HEK293T (cell line): ENCODE measurements around the gene GPD1L.
A peak's percentile ranks its signal among the peaks of the same experiment; 100 is the strongest.

Source experiments
- CTCF ChIA-PET: fragments of 350-600 bp; formaldehyde crosslinking; extraction: SDS; loops from one replicate; lab custom pipeline; 2021; ENCODE audit warnings: antibody characterized with exemption, inconsistent platforms; lab: Yijun Ruan, JAX
- POLR2A ChIA-PET: fragments of 350-600 bp; formaldehyde crosslinking; extraction: SDS; loops from one replicate; lab custom pipeline; 2020; ENCODE audit warnings: antibody characterized with exemption, inconsistent platforms; lab: Yijun Ruan, JAX
- DNase-seq: peaks from one replicate; pipeline ENCODE4 v3.0.0; 2012; ENCODE audit warnings: mixed read lengths; ENCODE audit errors: extremely low spot score
- ARNT ChIP-seq: fragments of 450-650 bp; IDR thresholded peaks from 2 replicates; pipeline ENCODE4 v1.6.1; 2017; ENCODE audit warnings: mild to moderate bottlenecking
- BHLHE40 ChIP-seq: fragments of 450-650 bp; IDR thresholded peaks from 2 replicates; pipeline ENCODE4 v1.6.1; 2016; ENCODE audit warnings: mild to moderate bottlenecking, moderate library complexity, borderline replicate concordance
- CTBP1 ChIP-seq: fragments of 450-650 bp; IDR thresholded peaks from 2 replicates; pipeline ENCODE4 v1.6.1; 2016; ENCODE audit warnings: borderline replicate concordance
- ELF4 ChIP-seq: fragments of 450-650 bp; IDR thresholded peaks from 2 replicates; pipeline ENCODE4 v1.6.1; 2017; ENCODE audit warnings: antibody characterized with exemption
- FOXA1 ChIP-seq: fragments of 450-650 bp; IDR thresholded peaks from 2 replicates; pipeline ENCODE4 v1.6.1; 2016; ENCODE audit warnings: mild to moderate bottlenecking
- FOXK2 ChIP-seq: fragments of 450-650 bp; IDR thresholded peaks from 2 replicates; pipeline ENCODE4 v1.6.1; 2016; ENCODE audit warnings: mild to moderate bottlenecking
- FOXM1 ChIP-seq: fragments of 450-650 bp; IDR thresholded peaks from 2 replicates; pipeline ENCODE4 v1.6.1; 2017; ENCODE audit warnings: mild to moderate bottlenecking, borderline replicate concordance
- HDGF ChIP-seq: fragments of 450-650 bp; IDR thresholded peaks from 2 replicates; pipeline ENCODE4 v1.6.1; 2017; ENCODE audit warnings: antibody characterized with exemption, borderline replicate concordance
- L3MBTL2 ChIP-seq: fragments of 450-650 bp; conservative IDR thresholded peaks from 2 replicates; pipeline ENCODE4 v1.6.1; 2016; ENCODE audit warnings: mild to moderate bottlenecking
- LEF1 ChIP-seq: fragments of 450-650 bp; IDR thresholded peaks from 2 replicates; pipeline ENCODE4 v1.6.1; 2017; ENCODE audit warnings: mild to moderate bottlenecking, borderline replicate concordance
- NFRKB ChIP-seq: fragments of 450-650 bp; IDR thresholded peaks from 2 replicates; pipeline ENCODE4 v1.6.1; 2016; ENCODE audit warnings: mild to moderate bottlenecking, moderate library complexity
- SP1 ChIP-seq: fragments of 450-650 bp; IDR thresholded peaks from 2 replicates; pipeline ENCODE4 v1.6.1; 2017
- SUZ12 ChIP-seq: fragments of 450-650 bp; IDR thresholded peaks from 2 replicates; pipeline ENCODE4 v1.6.1; 2016; ENCODE audit warnings: mild to moderate bottlenecking
- TARDBP ChIP-seq: fragments of 450-650 bp; IDR thresholded peaks from 2 replicates; pipeline ENCODE4 v1.6.1; 2016
- ZNF384 ChIP-seq: fragments of 450-650 bp; IDR thresholded peaks from 2 replicates; pipeline ENCODE4 v1.6.1; 2016
- TF ChIP-seq, protein P1 (sequence below): fragments of 450-650 bp; IDR thresholded peaks from 2 replicates; pipeline ENCODE4 v1.6.1; 2016

GPD1L gene

GRCh38 chr3:32129832-32130231 is 23.4 kb downstream of the GPD1L start:
- DNase-seq = no peak
- TF ChIP-seq SUZ12 = no peak
- CTCF ChIA-PET = no interaction called here
- POLR2A ChIA-PET = no interaction called here

DNA sequence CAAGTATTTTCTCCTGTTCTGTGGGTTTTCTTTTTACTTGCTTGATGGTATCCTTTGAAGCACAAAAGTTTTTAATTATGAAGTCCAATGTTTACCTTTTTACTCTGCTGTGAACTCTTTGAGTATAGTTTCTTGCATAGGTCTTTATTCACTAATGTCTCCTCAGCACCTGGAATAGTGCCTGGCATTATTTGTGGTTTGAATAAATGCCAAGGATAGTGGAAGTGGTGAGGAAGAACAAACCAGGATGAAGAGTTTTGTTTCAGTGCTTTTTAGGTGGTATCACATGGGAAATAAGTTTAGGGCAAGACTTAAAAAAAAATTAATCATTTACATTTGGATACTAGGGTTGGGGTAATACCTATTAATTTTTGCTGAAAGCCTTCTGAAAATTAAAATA is 25.7 kb downstream of the GPD1L start:
- TF ChIP-seq ELF4 = no peak
- no peak for TF ChIP-seq ZNF384
- no peak for TF ChIP-seq L3MBTL2
- TF ChIP-seq BHLHE40 = no peak
- TF ChIP-seq FOXK2 = no peak
- TF ChIP-seq SUZ12 = no peak
- no peak for TF ChIP-seq FOXM1
- TF ChIP-seq SP1 = no peak
- TF ChIP-seq HDGF = no peak
- TF ChIP-seq, protein P1, sequence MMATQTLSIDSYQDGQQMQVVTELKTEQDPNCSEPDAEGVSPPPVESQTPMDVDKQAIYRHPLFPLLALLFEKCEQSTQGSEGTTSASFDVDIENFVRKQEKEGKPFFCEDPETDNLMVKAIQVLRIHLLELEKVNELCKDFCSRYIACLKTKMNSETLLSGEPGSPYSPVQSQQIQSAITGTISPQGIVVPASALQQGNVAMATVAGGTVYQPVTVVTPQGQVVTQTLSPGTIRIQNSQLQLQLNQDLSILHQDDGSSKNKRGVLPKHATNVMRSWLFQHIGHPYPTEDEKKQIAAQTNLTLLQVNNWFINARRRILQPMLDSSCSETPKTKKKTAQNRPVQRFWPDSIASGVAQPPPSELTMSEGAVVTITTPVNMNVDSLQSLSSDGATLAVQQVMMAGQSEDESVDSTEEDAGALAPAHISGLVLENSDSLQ = no peak
- TF ChIP-seq LEF1 = no peak
- TF ChIP-seq NFRKB = no peak
- TF ChIP-seq ARNT = no peak
- TF ChIP-seq FOXA1 = no peak
- TF ChIP-seq TARDBP = no peak
- TF ChIP-seq CTBP1 = no peak
- POLR2A ChIA-PET = no interaction called here
- no peak for DNase-seq
- CTCF ChIA-PET = no interaction called here

DNA sequence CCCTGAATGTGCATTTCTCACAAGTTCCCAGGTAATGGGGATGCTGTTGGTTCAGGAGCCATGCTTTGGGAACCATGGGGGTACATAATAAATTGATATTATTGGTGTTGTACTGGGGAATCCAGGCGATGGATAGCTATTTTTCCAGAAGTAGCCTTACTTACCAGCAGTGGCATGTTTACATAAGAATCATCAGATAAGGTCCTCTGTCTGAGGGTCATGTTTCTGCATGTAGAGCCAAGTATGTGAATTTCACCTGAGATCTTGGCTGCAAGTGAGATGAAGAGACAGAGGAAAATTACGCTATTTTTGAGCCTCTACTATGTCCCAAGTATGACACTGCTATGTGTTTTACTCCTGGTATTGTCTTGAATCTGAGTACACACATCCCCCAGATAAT is 26.3 kb downstream of the GPD1L start:
- ChIA-PET CTCF (interaction anchor here (0.6 kb wide), 1 partner anchor 22 kb away, joined by 3 read pairs; no protein-coding TSS in a partner anchor), POLR2A (no interaction called here)
- TF ChIP-seq, protein P1 = no peak
- TF ChIP-seq HDGF (no peak), ARNT (no peak), L3MBTL2 (no peak), ZNF384 (no peak), NFRKB (no peak), FOXM1 (no peak), CTBP1 (no peak), FOXK2 (no peak), SUZ12 (no peak), SP1 (no peak), FOXA1 (no peak), LEF1 (no peak)
- no peak for DNase-seq

- no peak for DNase-seq
- POLR2A ChIA-PET = no interaction called here
- no peak for TF ChIP-seq FOXK2
- no peak for TF ChIP-seq ZNF384
- no peak for TF ChIP-seq ELF4
- no peak for TF ChIP-seq CTBP1
- no peak for TF ChIP-seq SUZ12
- no peak for TF ChIP-seq SP1
- no peak for TF ChIP-seq FOXA1
- TF ChIP-seq HDGF = no peak
- no peak for TF ChIP-seq L3MBTL2
- no peak for TF ChIP-seq TARDBP
- TF ChIP-seq FOXM1 = no peak
- TF ChIP-seq LEF1 = no peak
- TF ChIP-seq BHLHE40 = no peak
- no peak for TF ChIP-seq NFRKB
- CTCF ChIA-PET = no interaction called here
Measured at GRCh38 chr3:32136703-32137102, 30.3 kb downstream of the GPD1L start.

DNA sequence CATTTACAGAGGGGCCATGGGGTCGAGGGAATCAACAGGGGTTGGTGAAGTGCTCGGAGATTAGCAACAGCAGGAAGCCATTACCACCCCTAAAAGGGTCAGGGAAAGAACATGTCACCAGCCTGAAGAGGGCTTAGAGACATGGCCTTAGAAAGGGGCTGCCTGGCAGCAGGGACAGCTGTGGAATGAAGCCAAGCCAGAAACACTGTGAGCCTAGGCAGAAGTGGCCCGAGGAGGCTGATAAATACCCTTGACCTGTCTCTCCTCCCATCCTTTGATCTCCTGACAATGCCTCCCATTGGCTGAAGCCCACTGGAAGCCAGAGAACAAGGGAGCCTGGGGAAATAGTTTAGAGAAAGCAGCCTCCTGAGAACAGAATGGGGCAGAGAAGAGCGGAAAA is 31.4 kb downstream of the GPD1L start:
- no peak for DNase-seq
- TF ChIP-seq FOXA1 = no peak
- no peak for TF ChIP-seq ELF4
- TF ChIP-seq NFRKB = no peak
- TF ChIP-seq HDGF = no peak
- TF ChIP-seq FOXK2 = no peak
- TF ChIP-seq L3MBTL2 = no peak
- no peak for TF ChIP-seq ARNT
- TF ChIP-seq, protein P1 = 0 out of 2 replicates have a peak, but pooled peaks have one; percentile 1
- CTCF ChIA-PET = no interaction called here
- POLR2A ChIA-PET = no interaction called here

DNA sequence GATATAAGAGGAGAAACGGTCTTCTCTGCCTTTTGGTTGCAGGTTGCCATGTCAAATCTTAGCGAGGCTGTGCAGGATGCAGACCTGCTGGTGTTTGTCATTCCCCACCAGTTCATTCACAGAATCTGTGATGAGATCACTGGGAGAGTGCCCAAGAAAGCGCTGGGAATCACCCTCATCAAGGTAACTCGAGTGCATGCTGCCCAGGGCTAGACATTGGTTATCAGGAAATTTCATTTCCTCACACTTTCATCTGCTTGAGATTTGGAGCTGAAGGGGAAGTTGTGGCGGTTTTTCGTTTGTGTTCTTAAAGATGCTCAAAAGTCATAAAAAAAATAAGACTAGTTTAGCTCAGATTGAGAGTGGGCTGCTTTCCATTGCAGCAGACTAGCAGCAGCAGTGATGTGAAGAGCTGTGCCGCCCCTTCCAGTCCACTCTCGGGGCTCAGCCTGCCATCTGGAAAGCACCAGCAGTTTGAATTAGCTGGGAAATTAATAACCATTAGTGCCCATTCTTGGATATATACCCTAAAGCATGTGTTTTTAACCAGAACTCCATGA is 32.2 kb downstream of the GPD1L start:
- DNase-seq = no peak
- ChIA-PET POLR2A (no interaction called here), CTCF (no interaction called here)
- TF ChIP-seq ELF4 = no peak
- TF ChIP-seq BHLHE40 = no peak
- no peak for TF ChIP-seq L3MBTL2
- no peak for TF ChIP-seq LEF1
- no peak for TF ChIP-seq TARDBP
- TF ChIP-seq SUZ12 = no peak
- no peak for TF ChIP-seq SP1
- no peak for TF ChIP-seq FOXM1
- TF ChIP-seq FOXA1 = no peak
- no peak for TF ChIP-seq FOXK2
- no peak for TF ChIP-seq NFRKB

DNA sequence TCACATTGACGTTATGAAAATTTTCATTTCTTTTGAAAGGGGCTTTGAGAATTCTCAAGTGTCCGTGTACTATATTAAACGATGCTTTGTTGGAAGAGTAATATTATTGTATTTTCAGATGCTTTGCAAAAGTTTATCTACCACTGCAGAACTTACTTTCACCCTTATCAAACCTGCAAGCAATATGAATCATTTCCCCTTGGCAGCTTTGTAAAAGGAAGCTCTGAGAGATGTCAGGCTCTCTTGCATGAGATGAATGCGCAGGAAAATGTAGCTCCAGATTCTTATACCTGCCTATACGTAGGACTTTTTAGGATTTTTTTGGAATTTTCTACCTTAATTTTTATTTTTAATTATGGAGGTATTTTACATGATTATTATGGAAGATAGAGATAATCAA is 34.5 kb downstream of the GPD1L start:
- TF ChIP-seq HDGF (no peak), LEF1 (no peak), BHLHE40 (no peak), TARDBP (no peak), ARNT (no peak), FOXA1 (no peak), SUZ12 (no peak)
- DNase-seq = no peak
- ChIA-PET CTCF (no interaction called here), POLR2A (no interaction called here)
